Activated naive CD4-positive, alpha-beta T cell treated with anti-CD3 and anti-CD28 coated beads, Interleukin-2, amount 10 ng/mL, durations not matched to agents 7 days and 5 days (primary cell): ENCODE data around the gene DSP.

Experiments
- CTCF ChIA-PET: fragments of 350-600 bp; sonication (Branson Sonifier 250); formaldehyde crosslinking; loops from one replicate; lab custom pipeline; 2021; ENCODE audit warnings: antibody characterized with exemption; lab: Charles Lee
- DNase-seq: peaks from one replicate; pipeline ENCODE4 v3.0.0-alpha.2; 2020
- H3K27ac Mint-ChIP-seq: one replicate; pipeline ENCODE4 v1.8.0; 2021; ENCODE audit warnings: mild to moderate bottlenecking, moderate library complexity, mixed read lengths
- H3K27me3 Mint-ChIP-seq: one replicate; pipeline ENCODE4 v1.8.0; 2021; ENCODE audit warnings: mild to moderate bottlenecking, mixed read lengths
- H3K36me3 Mint-ChIP-seq: one replicate; pipeline ENCODE4 v1.8.0; 2021; ENCODE audit warnings: mixed read lengths
- H3K4me1 Mint-ChIP-seq: one replicate; pipeline ENCODE4 v1.8.0; 2021; ENCODE audit warnings: mixed read lengths
- H3K4me3 Mint-ChIP-seq: one replicate; pipeline ENCODE4 v1.8.0; 2021; ENCODE audit warnings: mild to moderate bottlenecking, moderate library complexity, mixed read lengths
- H3K9me3 Mint-ChIP-seq: one replicate; pipeline ENCODE4 v1.8.0; 2021; ENCODE audit warnings: mixed read lengths

Gene DSP

DNA sequence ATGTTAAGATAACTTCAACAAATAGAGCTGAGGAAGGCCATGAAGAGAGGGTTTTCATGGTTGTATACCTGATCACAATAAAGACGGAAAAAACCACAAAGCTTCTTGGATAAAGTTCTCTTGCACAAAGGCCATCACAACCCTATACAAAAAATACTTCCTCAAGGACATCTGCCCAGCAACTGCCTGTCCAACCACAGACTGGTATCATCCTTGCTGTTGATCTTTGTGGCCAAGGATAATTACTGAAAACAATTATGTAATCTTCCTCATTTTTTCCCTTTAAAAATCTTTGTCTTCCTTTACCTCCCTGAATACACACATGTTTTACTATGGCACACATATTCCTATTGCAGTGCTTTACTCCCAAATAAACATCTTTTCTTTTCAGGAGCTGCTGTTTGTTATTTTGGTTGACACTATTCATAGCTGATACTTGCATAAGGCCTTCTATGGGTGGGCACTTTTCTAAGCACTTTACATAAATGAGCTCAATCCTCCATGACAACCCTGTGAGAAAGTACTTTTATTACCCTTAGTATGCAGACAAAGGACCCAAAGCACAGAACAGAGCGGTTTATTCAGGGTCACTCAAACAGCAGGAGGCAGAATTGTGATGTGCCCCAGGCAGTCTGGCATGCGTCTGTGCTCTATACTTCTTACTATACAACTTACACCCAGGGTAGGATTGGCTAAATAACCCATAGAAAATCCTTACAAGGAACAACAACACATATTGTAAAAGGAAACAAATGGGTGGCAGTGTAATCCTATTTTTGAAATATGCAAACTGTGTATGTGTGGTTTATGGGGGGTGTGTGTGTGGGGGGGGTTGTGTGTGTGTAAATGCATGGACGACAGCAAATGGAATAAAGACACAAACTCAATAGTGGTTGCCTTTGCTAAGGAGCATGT, 83.6 kb downstream of the DSP start:
- no peaks in the 10 kb centered on the region for H3K36me3 Mint-ChIP-seq
- CTCF ChIA-PET: no interaction called here
- H3K4me3 Mint-ChIP-seq: no peak overlapping the region
- no peaks in the 10 kb centered on the region for H3K9me3 Mint-ChIP-seq
- H3K27ac Mint-ChIP-seq: no peak overlapping the region
- H3K27me3 Mint-ChIP-seq: peaks cover 15% of the 10 kb centered on the region
- DNase-seq: no peak
- no peaks in the 10 kb centered on the region for H3K4me1 Mint-ChIP-seq

DNA sequence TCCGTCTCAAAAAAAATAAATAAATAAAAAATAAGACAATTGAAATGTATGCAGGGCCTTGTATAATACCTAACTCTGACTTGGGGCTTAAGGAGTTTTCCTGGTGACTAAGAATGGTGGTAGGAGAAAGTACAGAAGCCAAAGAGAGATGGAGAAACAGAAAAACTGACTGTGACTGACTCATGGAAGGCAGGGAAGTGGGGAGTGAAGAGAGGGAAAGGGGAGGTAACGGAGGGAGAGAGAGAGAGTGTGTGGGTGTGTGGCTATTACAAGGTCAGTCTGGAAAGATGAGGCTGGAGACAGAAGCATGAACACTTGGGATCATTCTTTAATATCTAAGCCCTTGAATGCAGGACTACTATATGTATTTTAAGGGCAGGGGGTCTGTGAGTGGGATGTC, 87.0 kb downstream of the DSP start:
- DNase-seq: no peak
- H3K9me3 Mint-ChIP-seq: no peaks in the 10 kb centered on the region
- CTCF ChIA-PET: no interaction called here
- no peaks in the 10 kb centered on the region for H3K36me3 Mint-ChIP-seq
- H3K27me3 Mint-ChIP-seq: peaks cover 20% of the 10 kb centered on the region
- no peaks in the 10 kb centered on the region for H3K4me1 Mint-ChIP-seq
- no peak overlapping the region for H3K27ac Mint-ChIP-seq
- H3K4me3 Mint-ChIP-seq: no peak overlapping the region

GRCh38 chr6:7628909-7629308, 87.4 kb downstream of the DSP start:
- CTCF ChIA-PET: no interaction called here
- H3K4me1 Mint-ChIP-seq: no peaks in the 10 kb centered on the region
- no peaks in the 10 kb centered on the region for H3K36me3 Mint-ChIP-seq
- peaks cover 17% of the 10 kb centered on the region for H3K27me3 Mint-ChIP-seq
- no peak for DNase-seq
- no peaks in the 10 kb centered on the region for H3K9me3 Mint-ChIP-seq
- no peak overlapping the region for H3K4me3 Mint-ChIP-seq
- no peak overlapping the region for H3K27ac Mint-ChIP-seq

DNA sequence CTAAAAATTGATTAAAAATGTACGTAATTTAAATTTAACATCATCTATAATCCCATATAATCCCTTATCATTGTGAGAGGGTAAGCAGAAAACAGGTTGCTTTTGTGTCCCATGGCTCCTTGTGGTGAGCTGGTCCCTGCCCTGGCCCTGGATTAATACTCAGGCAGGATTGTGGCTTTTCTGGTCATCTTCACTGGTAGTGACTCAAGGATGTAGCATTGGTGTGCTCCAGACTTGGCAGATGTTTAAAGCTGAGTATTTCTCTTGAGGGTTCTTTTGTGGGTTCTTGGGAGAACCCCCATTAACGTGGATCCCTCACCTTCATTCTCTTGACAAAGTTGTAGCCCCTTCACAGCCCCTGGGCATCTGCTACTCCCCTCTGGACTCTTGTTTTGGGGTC, 87.8 kb downstream of the DSP start:
- H3K4me3 Mint-ChIP-seq: no peak overlapping the region
- no peaks in the 10 kb centered on the region for H3K36me3 Mint-ChIP-seq
- no peaks in the 10 kb centered on the region for H3K9me3 Mint-ChIP-seq
- H3K27me3 Mint-ChIP-seq: peaks cover 17% of the 10 kb centered on the region
- H3K4me1 Mint-ChIP-seq: no peaks in the 10 kb centered on the region
- CTCF ChIA-PET: no interaction called here
- no peak for DNase-seq
- H3K27ac Mint-ChIP-seq: no peak overlapping the region

GRCh38 chr6:7630792-7631191, 89.3 kb downstream of the DSP start:
- Mint-ChIP-seq H3K36me3 (no peaks in the 10 kb centered on the region), H3K27me3 (peaks cover 17% of the 10 kb centered on the region), H3K4me3 (no peak overlapping the region), H3K9me3 (no peaks in the 10 kb centered on the region), H3K27ac (no peak overlapping the region), H3K4me1 (no peaks in the 10 kb centered on the region)
- CTCF ChIA-PET: no interaction called here
- no peak for DNase-seq

- DNase-seq: no peak
- Mint-ChIP-seq H3K36me3 (no peaks in the 10 kb centered on the region), H3K4me3 (no peak overlapping the region), H3K27me3 (peaks cover 21% of the 10 kb centered on the region), H3K4me1 (no peaks in the 10 kb centered on the region), H3K27ac (no peak overlapping the region), H3K9me3 (no peaks in the 10 kb centered on the region)
- CTCF ChIA-PET: no interaction called here
These were observed 90.0 kb downstream of the DSP start for GRCh38 chr6:7631466-7631865.

- Mint-ChIP-seq H3K9me3 (no peaks in the 10 kb centered on the region), H3K27ac (no peak overlapping the region), H3K36me3 (no peaks in the 10 kb centered on the region), H3K4me3 (no peak overlapping the region), H3K4me1 (no peaks in the 10 kb centered on the region), H3K27me3 (peaks cover 21% of the 10 kb centered on the region)
- no peak for DNase-seq
- CTCF ChIA-PET: no interaction called here
These were observed 91.2 kb downstream of the DSP start for GRCh38 chr6:7632501-7633290.

DNA sequence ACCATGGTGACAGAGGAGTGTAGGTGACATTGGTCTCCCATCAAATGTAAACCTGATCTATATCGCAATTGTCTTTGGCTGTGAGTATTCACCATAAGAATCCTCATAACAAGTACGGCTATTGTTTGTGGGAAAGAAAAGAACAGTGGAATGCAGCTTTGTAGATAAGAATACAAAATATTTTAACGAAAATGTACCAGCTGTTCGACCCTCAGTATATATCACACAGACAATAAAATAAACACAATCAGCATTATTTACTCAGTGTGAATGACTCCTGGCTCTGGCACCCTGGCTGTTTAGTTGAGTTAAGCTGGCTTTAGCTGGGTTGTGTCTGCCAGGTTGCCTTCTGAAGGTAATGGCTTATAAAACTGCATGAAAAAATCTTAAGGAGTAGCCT, 91.9 kb downstream of the DSP start:
- CTCF ChIA-PET: no interaction called here
- Mint-ChIP-seq H3K27ac (no peak overlapping the region), H3K4me3 (no peak overlapping the region), H3K9me3 (no peaks in the 10 kb centered on the region), H3K36me3 (no peaks in the 10 kb centered on the region), H3K27me3 (peaks cover 20% of the 10 kb centered on the region), H3K4me1 (no peaks in the 10 kb centered on the region)
- no peak for DNase-seq

GRCh38 chr6:7636151-7636550, 94.7 kb downstream of the DSP start:
- CTCF ChIA-PET: no interaction called here
- no peaks in the 10 kb centered on the region for H3K4me1 Mint-ChIP-seq

More at GRCh38 chr6:7636151-7636550, 94.7 kb downstream of the DSP start:
- Mint-ChIP-seq H3K27ac (no peak overlapping the region), H3K27me3 (peaks cover 10% of the 10 kb centered on the region), H3K36me3 (no peaks in the 10 kb centered on the region), H3K9me3 (no peaks in the 10 kb centered on the region), H3K4me3 (no peak overlapping the region)
- no peak for DNase-seq
